Measurements from ENCODE around the gene EXOSC5.

GRCh38 chr19:41411968-41412265 lies 14.8 kb upstream of the EXOSC5 start:
- TF ChIP-seq HDAC6 (IDR thresholded peaks at IDR 0.05; ENCODE audit: unreplicated experiment) (no peak), POLR2AphosphoS5 (IDR thresholded peaks at IDR 0.05; ENCODE audit: low read length) (no peak), RCOR1 (conservative IDR thresholded peaks at IDR 0.05; ENCODE audit: low read depth, low read length) (no peak), REST (IDR thresholded peaks at IDR 0.05; ENCODE audit: low read depth, low read length) (no peak)

Measured in GM12878 (cell line).